OCI-LY1 (cell line): Measurements from ENCODE around the gene TULP4.

Source experiments
- H2AFZ ChIP-seq: fragments of 200-600 bp; sonication (generic), shearing (Covaris generic); 2 replicates; pipeline ENCODE4 v1.6.0; 2014; ENCODE audit warnings: antibody characterized with exemption, mild to moderate bottlenecking, low read length
- H3F3A ChIP-seq: fragments of 200-600 bp; sonication (generic), shearing (Covaris generic); 2 replicates; pipeline ENCODE4 v1.6.0; 2014; ENCODE audit warnings: mild to moderate bottlenecking, antibody characterized with exemption, low read length, moderate library complexity; ENCODE audit not compliant: insufficient read depth
- H3K27ac ChIP-seq: fragments of 200-600 bp; sonication (generic); 2 replicates; pipeline ENCODE4 v1.5.1; 2014; ENCODE audit warnings: low read length, mixed run types, mild to moderate bottlenecking, low read depth; ENCODE audit not compliant: poor library complexity, severe bottlenecking
- H3K27me3 ChIP-seq: fragments of 200-600 bp; sonication (generic); 2 replicates; pipeline ENCODE4 v1.6.0; 2014; ENCODE audit warnings: antibody characterized with exemption, mild to moderate bottlenecking, low read length, moderate library complexity; ENCODE audit not compliant: insufficient read depth
- H3K36me3 ChIP-seq: fragments of 200-600 bp; sonication (generic); 2 replicates; pipeline ENCODE4 v1.6.1; 2014; ENCODE audit warnings: mild to moderate bottlenecking, antibody characterized with exemption, low read length, moderate library complexity, mixed read lengths; ENCODE audit not compliant: insufficient read depth
- H3K4me1 ChIP-seq: fragments of 200-600 bp; sonication (generic); 2 replicates; pipeline ENCODE4 v1.5.1; 2014; ENCODE audit warnings: mild to moderate bottlenecking, low read length, moderate library complexity; ENCODE audit not compliant: insufficient read depth, severe bottlenecking
- H3K4me2 ChIP-seq: fragments of 200-600 bp; sonication (generic), shearing (Covaris generic); 2 replicates; pipeline ENCODE4 v1.6.1; 2014; ENCODE audit warnings: low read length
- H3K4me3 ChIP-seq: fragments of 200-600 bp; sonication (generic); 2 replicates; pipeline ENCODE4 v1.5.1; 2014; ENCODE audit warnings: low read length, low read depth, mild to moderate bottlenecking, mixed read lengths; ENCODE audit not compliant: poor library complexity, severe bottlenecking
- H3K79me2 ChIP-seq: fragments of 200-600 bp; shearing (Covaris generic); 2 replicates; pipeline ENCODE4 v1.6.1; 2016; ENCODE audit warnings: mixed run types, low read length, mixed read lengths; ENCODE audit not compliant: insufficient read depth
- H3K9ac ChIP-seq: fragments of 200-600 bp; sonication (generic), shearing (Covaris generic); 2 replicates; pipeline ENCODE4 v1.6.1; 2014; ENCODE audit warnings: mild to moderate bottlenecking, low read length, mixed read lengths
- H3K9me2 ChIP-seq: fragments of 200-600 bp; sonication (generic), shearing (Covaris generic); 2 replicates; pipeline ENCODE4 v1.6.1; 2014; ENCODE audit warnings: low read depth, mild to moderate bottlenecking, low read length, mixed read lengths
- H3K9me3 ChIP-seq: fragments of 200-600 bp; shearing (Covaris generic); 2 replicates; pipeline ENCODE4 v1.6.1; 2014; ENCODE audit warnings: low read length, mixed read lengths
- H4K20me1 ChIP-seq: fragments of 200-600 bp; sonication (generic), shearing (Covaris generic); 2 replicates; pipeline ENCODE4 v1.6.0; 2016; ENCODE audit warnings: mild to moderate bottlenecking, low read length; ENCODE audit not compliant: insufficient read depth
- EZH2 ChIP-seq: fragments of 200-600 bp; sonication (generic), shearing (Covaris generic); IDR thresholded peaks from 2 replicates; pipeline ENCODE4 v1.8.0; 2017; ENCODE audit warnings: borderline replicate concordance, mixed run types, mild to moderate bottlenecking, antibody characterized with exemption, low read length, moderate library complexity, mixed read lengths
- TF ChIP-seq, protein P1 (sequence below): fragments of 200-600 bp; sonication (generic), shearing (Covaris generic); IDR thresholded peaks from 2 replicates; pipeline ENCODE4 v1.5.1; 2017; ENCODE audit warnings: mild to moderate bottlenecking, antibody characterized with exemption, low read length, moderate library complexity, mixed read lengths

The TULP4 gene

DNA sequence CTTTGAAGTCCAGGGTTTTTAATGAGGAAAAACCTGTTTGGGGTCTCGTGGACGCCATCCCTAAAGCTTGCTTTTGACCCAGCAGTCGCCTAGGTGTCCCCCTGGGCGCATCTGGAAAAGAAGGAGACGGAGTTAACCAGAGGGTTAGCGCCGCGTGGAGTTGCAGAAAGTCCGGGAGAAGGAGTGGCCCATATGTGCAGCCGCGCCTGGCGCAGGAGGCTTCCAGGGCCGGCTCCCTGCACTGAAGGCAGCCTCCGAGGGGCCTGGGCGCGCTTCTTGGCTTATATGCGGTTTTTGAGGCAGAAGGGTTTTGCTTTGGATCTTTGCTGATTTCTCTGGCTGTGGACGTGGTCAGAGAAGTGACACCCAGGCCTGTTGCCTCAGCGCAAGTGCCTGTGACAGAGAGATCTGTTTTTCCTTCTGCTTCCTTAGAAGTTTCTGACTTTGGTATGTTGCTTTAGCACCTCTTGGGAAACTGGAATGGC, 248.6 kb downstream of the TULP4 start:
- no peaks in the 10 kb centered on the region for H3F3A ChIP-seq
- TF ChIP-seq, protein P1, sequence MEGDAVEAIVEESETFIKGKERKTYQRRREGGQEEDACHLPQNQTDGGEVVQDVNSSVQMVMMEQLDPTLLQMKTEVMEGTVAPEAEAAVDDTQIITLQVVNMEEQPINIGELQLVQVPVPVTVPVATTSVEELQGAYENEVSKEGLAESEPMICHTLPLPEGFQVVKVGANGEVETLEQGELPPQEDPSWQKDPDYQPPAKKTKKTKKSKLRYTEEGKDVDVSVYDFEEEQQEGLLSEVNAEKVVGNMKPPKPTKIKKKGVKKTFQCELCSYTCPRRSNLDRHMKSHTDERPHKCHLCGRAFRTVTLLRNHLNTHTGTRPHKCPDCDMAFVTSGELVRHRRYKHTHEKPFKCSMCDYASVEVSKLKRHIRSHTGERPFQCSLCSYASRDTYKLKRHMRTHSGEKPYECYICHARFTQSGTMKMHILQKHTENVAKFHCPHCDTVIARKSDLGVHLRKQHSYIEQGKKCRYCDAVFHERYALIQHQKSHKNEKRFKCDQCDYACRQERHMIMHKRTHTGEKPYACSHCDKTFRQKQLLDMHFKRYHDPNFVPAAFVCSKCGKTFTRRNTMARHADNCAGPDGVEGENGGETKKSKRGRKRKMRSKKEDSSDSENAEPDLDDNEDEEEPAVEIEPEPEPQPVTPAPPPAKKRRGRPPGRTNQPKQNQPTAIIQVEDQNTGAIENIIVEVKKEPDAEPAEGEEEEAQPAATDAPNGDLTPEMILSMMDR: no peak
- TF ChIP-seq EZH2: no peak
- H3K36me3 ChIP-seq: no peaks in the 10 kb centered on the region; the same call in 1 of the 2 replicates
- H3K27ac ChIP-seq: no peak overlapping the region
- no peaks in the 10 kb centered on the region for H3K9me3 ChIP-seq
- H3K4me3 ChIP-seq: peak overlapping the region; percentile 87
- no peaks in the 10 kb centered on the region for H3K27me3 ChIP-seq
- peaks cover 51% of the 10 kb centered on the region for H3K4me1 ChIP-seq
- H3K4me2 ChIP-seq: peak overlapping the region; percentile 97
- H2AFZ ChIP-seq: no peak overlapping the region
- H3K9ac ChIP-seq: peak overlapping the region; percentile 95
- no peaks in the 10 kb centered on the region for H3K9me2 ChIP-seq
- H4K20me1 ChIP-seq: no peaks in the 10 kb centered on the region
- H3K79me2 ChIP-seq: no peaks in the 10 kb centered on the region
